K562 (cell line): Measurements from ENCODE around the gene LCP2. TPM values are rescaled to one million over a fixed set of nuclear protein-coding genes. Genes with fewer than 3 reads are reported as not detected.

Source experiments
- ATAC-seq: fragments of 200-7000 bp; cut with Tn5 transposase; 3 replicates; pipeline ENCODE4 v1.9.1; 2020; ENCODE audit warnings: moderate library complexity
- BruUV-seq: library from RNA; stranded (reverse); fragments of 400-500 nt; replicated peaks from 2 replicates; lab custom pipeline; 2021; lab: Mats Ljungman, UMichigan
- CTCF ChIA-PET: fragments of 300-600 bp; formaldehyde crosslinking; extraction: SDS; loops from one replicate; lab custom pipeline; 2021; ENCODE audit warnings: low intra/inter-chr PET ratio; lab: Yijun Ruan, JAX
- POLR2A ChIA-PET: fragments of 300-600, 350-650 bp; sonication (Branson Sonifier 250); formaldehyde crosslinking; extraction: SDS; loops from one replicate; lab custom pipeline; 2021; ENCODE audit warnings: antibody characterized with exemption, inconsistent platforms; lab: Yijun Ruan, JAX
- DNase-seq, 4 experiments: peaks; one replicate each; pipeline versions ENCODE4 v3.0.0 to v3.0.0-alpha.2; 2011 to 2018; ENCODE audit warnings: low spot score in 3 of 4, mixed read lengths in 3 of 4; ENCODE audit errors: extremely low read depth in 1 of 4
- FAIRE-seq: peaks from 2 replicates; lab custom pipeline; 2011; peaks lifted over from hg19 to GRCh38; lab: Jason Lieb, UNC
- H2AFZ ChIP-seq: 2 replicates; pipeline ENCODE4 v1.6.0; 2011; ENCODE audit warnings: low read depth, low read length, control low read depth, inconsistent platforms
- H3K27ac ChIP-seq: fragments of 200-600 bp; 3 replicates; pipeline ENCODE4 v1.8.0; 2011; ENCODE audit warnings: low read depth, mild to moderate bottlenecking, control low read depth, inconsistent platforms, low read length, moderate library complexity, mixed read lengths; ENCODE audit errors: extremely low read depth
- H3K27me3 ChIP-seq, 2 experiments: fragments of 300-600 bp in 1 of 2; 2 replicates in 1 of 2; 3 replicates in 1 of 2; pipeline versions ENCODE4 v1.6.0 to v1.8.0; 2011; ENCODE audit warnings: inconsistent platforms in 2 of 2, low read length in 2 of 2, mild to moderate bottlenecking in 1 of 2, mixed read lengths in 1 of 2, moderate library complexity in 1 of 2; ENCODE audit not compliant: control insufficient read depth in 2 of 2, insufficient read depth in 2 of 2
- H3K36me3 ChIP-seq: fragments of 300-600 bp; 3 replicates; pipeline ENCODE4 v1.8.0; 2011; ENCODE audit warnings: mild to moderate bottlenecking, low read length, inconsistent platforms; ENCODE audit not compliant: control insufficient read depth, insufficient read depth
- H3K4me1 ChIP-seq, 2 experiments: fragments of 200-600 bp in 1 of 2; replicated peaks in 1 of 2; 2 replicates in 1 of 2; 3 replicates in 1 of 2; pipeline versions ENCODE4 v1.5.1 to v1.8.0; 2011; ENCODE audit warnings: inconsistent platforms in 2 of 2, low read length in 2 of 2, mild to moderate bottlenecking in 1 of 2, mixed read lengths in 1 of 2, moderate library complexity in 1 of 2; ENCODE audit not compliant: control insufficient read depth in 2 of 2, insufficient read depth in 2 of 2
- H3K4me2 ChIP-seq: 2 replicates; pipeline ENCODE4 v1.6.1; 2011; ENCODE audit warnings: low read length, control low read depth, inconsistent platforms, mixed read lengths; ENCODE audit not compliant: insufficient read depth
- H3K4me3 ChIP-seq: fragments of 200-600 bp; sonication (generic), shearing (Covaris generic); 2 replicates; pipeline ENCODE4 v1.5.1; 2016; ENCODE audit warnings: control low read depth, inconsistent platforms
- H3K79me2 ChIP-seq: fragments of 200-600 bp; 3 replicates; pipeline ENCODE4 v1.8.0; 2011; ENCODE audit warnings: low read length, inconsistent platforms; ENCODE audit not compliant: control insufficient read depth, insufficient read depth
- H3K9ac ChIP-seq, 2 experiments: 2 replicates each; pipeline versions ENCODE4 v1.6.0 to v1.6.1; 2011; ENCODE audit warnings: low read depth in 2 of 2, low read length in 2 of 2, control low read depth in 1 of 2, inconsistent platforms in 1 of 2, mild to moderate bottlenecking in 1 of 2, mixed read lengths in 1 of 2; ENCODE audit not compliant: insufficient read depth in 1 of 2
- H3K9me1 ChIP-seq: one replicate; pipeline ENCODE4 v1.6.0; 2011; ENCODE audit warnings: inconsistent platforms, mild to moderate bottlenecking, low read length, moderate library complexity; ENCODE audit not compliant: control insufficient read depth, insufficient read depth
- H3K9me3 ChIP-seq: replicated peaks from 2 replicates; pipeline ENCODE4 v1.5.1; 2011; ENCODE audit warnings: low read depth, low read length, inconsistent platforms; ENCODE audit not compliant: control insufficient read depth, insufficient read depth
- H4K20me1 ChIP-seq: replicated peaks from 2 replicates; pipeline ENCODE4 v1.6.1; 2011; ENCODE audit warnings: low read length, inconsistent platforms, mixed read lengths; ENCODE audit not compliant: control insufficient read depth, insufficient read depth
- ARID1B ChIP-seq: fragments of 450-650 bp; IDR thresholded peaks from 2 replicates; pipeline ENCODE4 v1.6.1; 2016; ENCODE audit warnings: antibody characterized with exemption, mild to moderate bottlenecking, inconsistent platforms
- BRD4 ChIP-seq: fragments of 200-600 bp; sonication (generic); IDR thresholded peaks from 2 replicates; pipeline ENCODE4 v1.6.1; 2017; ENCODE audit warnings: inconsistent platforms
- CAMTA2 ChIP-seq: fragments of 250-450 bp; sonication (Bioruptor Pico); conservative IDR thresholded peaks from 2 replicates; pipeline ENCODE4 v1.5.1; 2022
- EZH2 ChIP-seq: IDR thresholded peaks from 2 replicates; pipeline ENCODE4 v1.6.1; 2012; ENCODE audit warnings: low read depth, mild to moderate bottlenecking, inconsistent platforms, low read length, borderline replicate concordance
- RB1 ChIP-seq: fragments of 450-650 bp; IDR thresholded peaks from 2 replicates; pipeline ENCODE4 v1.6.1; 2017; ENCODE audit warnings: low read depth, mild to moderate bottlenecking
- REST ChIP-seq, 2 experiments: fragments of 450-650 bp; formaldehyde crosslinking in 1 of 2; IDR thresholded peaks; 2 replicates each; pipeline versions ENCODE4 v1.4.0 to v1.6.1; 2014 to 2020; ENCODE audit warnings: mild to moderate bottlenecking in 2 of 2, borderline replicate concordance in 1 of 2, low read depth in 1 of 2
- SMAD3 ChIP-seq: fragments of 450-650 bp; formaldehyde crosslinking; conservative IDR thresholded peaks from 2 replicates; pipeline ENCODE4 v1.4.0; 2020; ENCODE audit warnings: mild to moderate bottlenecking
- ZNF408 ChIP-seq: fragments of 250-450 bp; sonication (Bioruptor Pico); IDR thresholded peaks from 2 replicates; pipeline ENCODE4 v1.4.0; 2020; ENCODE audit warnings: low read depth, mild to moderate bottlenecking, moderate library complexity
- ZNF583 ChIP-seq: fragments of 250-450 bp; sonication (Bioruptor Pico); IDR thresholded peaks from 2 replicates; pipeline ENCODE4 v1.4.0; 2020
- WGBS: fragments of 100-300 bp; shearing (Covaris generic); methylation state at CpG from one replicate; pipeline ENCODE4 v1.1.6; 2016; ENCODE audit warnings: low coverage, mixed read lengths; ENCODE audit not compliant: insufficient coverage; ENCODE audit errors: missing lambda C conversion rate; 5-methylcytosine and 5-hydroxymethylcytosine counted together
- in situ Hi-C: fragments of 300-500 bp; cut with MboI; formaldehyde crosslinking; loops from 4 replicates; pipeline ENCODE4 v1.15.0; 2018; ENCODE audit warnings: inconsistent platforms, mixed read lengths
- intact Hi-C: fragments of 100-400 bp; cut with micrococcal nuclease; formaldehyde crosslinking; loops from 2 replicates; pipeline ENCODE4 v1.14.2; 2022
- polyA plus RNA-seq, 8 experiments: library from polyadenylated mRNA; depleted of rRNA in 4 of 8; stranded (reverse) in 5 of 8; unstranded in 3 of 8; fragments of >200 nt; fragmentation: Nextera tagmentation in 2 of 8; fragmentation: Illumina TruSeq in 1 of 8; extraction: Ambion mirVana in 2 of 8; extraction: Trizol in 1 of 8; gene quantifications; 2 replicates each; pipeline versions ENCODE4 v1.2.1 to v1.2.3, GENCODE V29; 2011 to 2014; ENCODE audit warnings: inconsistent platforms in 1 of 8, missing spikeins in 1 of 8
- total RNA-seq, 7 experiments: library from RNA; depleted of rRNA in 6 of 7; stranded (reverse); fragments of >200 nt in 6 of 7; fragmentation: Illumina TruSeq in 2 of 7; extraction: Trizol in 2 of 7; gene quantifications; 2 replicates each; pipeline versions ENCODE4 v1.2.1 to v1.2.3, GENCODE V29; 2011 to 2021; ENCODE audit warnings: low replicate concordance in 1 of 7

Gene LCP2
- total and polyA plus RNA-seq, 9 of the 15 experiments (the other 6 are each of a cell fraction or from before 2014, with no cell fraction given): 4.0 to 31.3 (median 14.6) TPM

GRCh38 chr5:170204202-170204601 lies 93.4 kb downstream of the LCP2 start (continued):
- TF ChIP-seq REST (IDR thresholded peaks at IDR 0.05; ENCODE audit: borderline replicate concordance) (no peak), REST (CRISPR knock-in tag; IDR thresholded peaks at IDR 0.05; ENCODE audit: low read depth) (no peak)

GRCh38 chr5:170202117-170202516 lies 95.5 kb downstream of the LCP2 start:
- no TSS peak for BruUV-seq
- WGBS: 0% methylated on average over 2 of the region's 2 CpGs
- DNase-seq (no peak), FAIRE-seq (no peak), ATAC-seq (no peak)
- no peak overlapping the region for H2AFZ ChIP-seq
- ChIA-PET CTCF (no interaction called here), POLR2A (interaction anchor here (0.7 to 1.2 kb wide), 2 partner anchors 10 to 105 kb away, joined by 3 read pairs; no protein-coding TSS in a partner anchor)
- no peak overlapping the region for H3K4me2 ChIP-seq
- H3K9ac ChIP-seq: no peak overlapping the region
- H3K27ac ChIP-seq: no peak overlapping the region
- peaks cover 11 to 12% of the 10 kb centered on the region in 2 experiments; a peak in 3 of 5 replicates for H3K27me3 ChIP-seq
- no peaks in the 10 kb centered on the region for H3K36me3 ChIP-seq
- no peaks in the 10 kb centered on the region for H3K79me2 ChIP-seq
- in situ Hi-C loops: loop anchor here (25.0 kb wide), 1 partner anchor 1215 kb away; no protein-coding TSS in a partner anchor
- intact Hi-C loops: no loop called here
- H3K4me3 ChIP-seq: no peak overlapping the region
- H3K9me3 ChIP-seq: no peaks in the 10 kb centered on the region
- no peaks in the 10 kb centered on the region for H3K9me1 ChIP-seq
- TF ChIP-seq ARID1B: no peak
- TF ChIP-seq BRD4: no peak
- no peak for TF ChIP-seq EZH2
- no peak for TF ChIP-seq CAMTA2 (CRISPR knock-in tag)
- no peak for TF ChIP-seq SMAD3 (CRISPR knock-in tag)
- TF ChIP-seq RB1: no peak
- TF ChIP-seq ZNF408 (CRISPR knock-in tag): no peak
- TF ChIP-seq ZNF583 (CRISPR knock-in tag): no peak
- H4K20me1 ChIP-seq: 0 out of 2 replicates have a peak, but pooled peaks cover 5% of the 10 kb centered on the region
- peaks cover 0 to 9% of the 10 kb centered on the region in 2 experiments; a peak in 2 of 5 replicates for H3K4me1 ChIP-seq
